Measurements from ENCODE around the gene AK9. TPM values are rescaled to one million over a fixed set of nuclear protein-coding genes. Genes with fewer than 3 reads are reported as not detected.

The AK9 gene
- 1.0 to 2.2 TPM (median 1.2 TPM) in 5 replicates for total RNA-seq (2022; extraction: Qiagen RNA extraction)

DNA sequence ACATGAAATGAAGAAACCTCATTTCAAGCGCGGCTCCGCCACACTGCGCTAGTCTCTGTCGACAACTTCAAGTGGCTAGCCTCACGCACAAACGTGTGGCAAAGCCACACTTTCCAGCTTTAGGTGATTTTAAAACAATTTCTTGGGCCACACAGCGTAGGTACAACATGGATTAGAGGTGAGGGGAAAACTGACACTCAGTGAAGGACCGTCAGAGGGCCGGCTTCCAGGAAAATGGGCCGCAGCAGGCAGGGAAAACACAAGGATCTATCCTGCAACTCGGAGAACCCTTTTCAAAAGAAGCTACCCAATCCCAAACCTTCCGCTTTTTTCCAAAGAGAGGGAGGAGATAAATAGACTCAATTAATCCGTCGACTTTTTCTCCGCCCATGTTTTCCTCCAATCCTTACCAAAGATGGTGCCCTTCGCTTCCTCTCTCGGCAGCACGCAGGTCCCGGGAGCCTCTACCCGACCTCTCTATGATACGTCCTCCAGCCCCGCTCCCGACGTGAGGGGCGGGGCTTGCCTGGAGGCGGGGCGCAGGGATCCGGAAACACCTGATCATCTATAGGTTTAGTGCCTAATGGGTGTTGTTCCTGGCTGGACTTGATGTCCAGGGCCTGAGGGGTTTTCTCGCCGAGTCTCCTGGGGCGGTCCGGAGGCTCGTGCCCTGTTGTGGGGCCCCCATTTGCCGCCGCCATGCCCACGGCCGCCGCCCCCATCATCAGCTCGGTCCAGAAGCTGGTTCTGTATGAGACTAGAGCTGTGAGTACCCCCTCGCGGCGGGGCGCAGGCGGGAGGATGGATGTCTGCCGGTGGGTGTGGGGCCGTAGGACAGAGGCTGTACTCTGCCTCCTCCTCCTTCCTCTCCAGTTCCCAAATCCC lies at the start of gene AK9, which contains the start of gene FIG4:
TSS of gene AK9 (minus strand) at position 466 of the 885 bp plus-strand sequence. CDS start 15,457 bp downstream, outside the sequence.
TSS of gene FIG4 (plus strand) at position 560 of the 885 bp plus-strand sequence. CDS start at position 700, 140 bp downstream.

DNA sequence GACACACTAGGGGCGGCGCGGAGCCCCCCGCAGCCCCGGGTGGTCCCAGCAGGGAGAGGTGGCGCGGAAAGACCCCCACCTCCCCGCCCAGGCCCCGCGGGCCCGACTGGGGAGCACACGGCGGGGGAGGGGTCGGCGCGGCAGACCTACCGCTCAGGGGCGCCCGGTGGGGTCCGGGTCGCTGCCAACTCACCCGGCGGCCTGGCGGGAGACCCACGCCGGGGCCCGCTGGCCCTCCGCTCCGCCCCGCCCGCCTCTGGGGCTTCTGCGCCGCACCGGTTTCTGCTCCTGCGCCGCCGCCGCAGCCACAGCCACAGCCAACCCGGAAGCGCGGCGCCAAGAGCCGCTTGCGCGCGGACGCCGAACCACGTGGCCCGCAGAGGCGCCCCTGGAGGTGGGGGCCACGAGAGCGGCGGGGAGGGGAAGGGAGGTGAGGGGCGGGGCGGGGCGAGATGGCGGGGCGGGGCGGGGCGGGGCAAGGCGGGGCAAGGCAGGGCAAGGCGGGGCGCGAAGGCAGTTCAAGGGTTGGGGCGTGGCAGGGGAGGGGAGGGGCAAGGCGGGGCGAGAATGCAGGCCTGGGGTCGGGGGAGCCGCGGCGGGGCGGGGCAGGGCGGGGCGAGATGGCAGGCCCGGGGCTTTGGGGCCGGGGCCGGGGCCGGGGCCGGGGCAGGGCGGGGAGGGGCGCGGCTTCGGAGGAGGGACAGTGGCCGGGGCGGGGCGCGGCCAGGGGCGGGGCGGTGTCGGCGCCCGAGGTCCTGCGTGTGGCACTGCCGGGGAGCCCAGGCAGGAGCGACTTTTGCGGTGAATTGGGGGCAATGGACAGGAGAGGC lies 207.9 kb downstream of the AK9 start, which contains the start of gene ZBTB24:
TSS of gene ZBTB24 (minus strand) at position 315 of the 830 bp plus-strand sequence. CDS start 1,193 bp downstream, outside the sequence.

DNA sequence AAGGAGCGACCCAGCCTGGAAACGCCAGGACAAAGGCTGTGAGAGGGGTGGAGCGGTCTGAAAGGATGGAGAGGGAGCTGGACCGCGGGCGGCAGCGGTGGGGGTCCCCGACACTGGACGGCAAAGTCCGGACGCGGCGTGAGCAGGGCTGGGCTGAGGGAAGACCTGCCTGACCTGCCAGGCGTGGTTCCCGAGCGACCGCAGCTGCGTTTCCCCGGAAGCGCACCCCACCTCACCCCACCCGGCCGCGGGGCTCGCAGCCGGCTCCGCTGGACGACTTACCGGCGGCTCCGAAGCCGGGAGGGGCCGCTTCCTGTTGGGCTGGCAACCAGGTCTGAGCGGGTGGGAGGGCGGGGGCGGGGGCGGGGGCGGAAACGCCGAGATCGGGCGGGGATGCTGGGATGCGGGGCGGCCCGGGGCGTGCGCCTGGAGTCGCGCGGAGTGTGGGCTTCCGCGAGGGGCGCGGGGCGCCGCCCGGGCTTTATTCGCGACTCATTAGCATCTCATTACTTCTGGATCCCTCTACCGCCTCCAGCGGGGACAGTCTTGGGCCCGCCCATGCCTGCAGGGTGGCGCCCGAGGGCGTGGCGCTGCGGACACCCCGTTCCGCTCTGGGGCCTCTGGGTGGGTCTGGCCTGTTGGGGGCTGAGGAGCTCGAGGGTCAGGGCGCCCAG lies 235.4 kb downstream of the AK9 start, which contains the start of gene MICAL1:
TSS of gene MICAL1 (minus strand) at position 336 of the 674 bp plus-strand sequence. CDS start 1,576 bp downstream, outside the sequence.

Other genes starting within 250 kb of the AK9 start
- gene MICAL1, start 235.4 kb downstream of the AK9 start, total RNA-seq (2022; extraction: Qiagen RNA extraction), result 12.1 to 20.2 TPM (median 16.0 TPM) in 5 replicates
- gene ZBTB24, start 208.0 kb downstream of the AK9 start, total RNA-seq (2022; extraction: Qiagen RNA extraction), result 4.0 to 5.6 TPM (median 4.7 TPM) in 5 replicates
- 3.4 to 5.7 TPM (median 4.3 TPM) in 5 replicates for gene FIG4, start 94 bp upstream of the AK9 start, total RNA-seq (2022; extraction: Qiagen RNA extraction)